Measurements from ENCODE around the gene CMIP.

Gene CMIP

DNA sequence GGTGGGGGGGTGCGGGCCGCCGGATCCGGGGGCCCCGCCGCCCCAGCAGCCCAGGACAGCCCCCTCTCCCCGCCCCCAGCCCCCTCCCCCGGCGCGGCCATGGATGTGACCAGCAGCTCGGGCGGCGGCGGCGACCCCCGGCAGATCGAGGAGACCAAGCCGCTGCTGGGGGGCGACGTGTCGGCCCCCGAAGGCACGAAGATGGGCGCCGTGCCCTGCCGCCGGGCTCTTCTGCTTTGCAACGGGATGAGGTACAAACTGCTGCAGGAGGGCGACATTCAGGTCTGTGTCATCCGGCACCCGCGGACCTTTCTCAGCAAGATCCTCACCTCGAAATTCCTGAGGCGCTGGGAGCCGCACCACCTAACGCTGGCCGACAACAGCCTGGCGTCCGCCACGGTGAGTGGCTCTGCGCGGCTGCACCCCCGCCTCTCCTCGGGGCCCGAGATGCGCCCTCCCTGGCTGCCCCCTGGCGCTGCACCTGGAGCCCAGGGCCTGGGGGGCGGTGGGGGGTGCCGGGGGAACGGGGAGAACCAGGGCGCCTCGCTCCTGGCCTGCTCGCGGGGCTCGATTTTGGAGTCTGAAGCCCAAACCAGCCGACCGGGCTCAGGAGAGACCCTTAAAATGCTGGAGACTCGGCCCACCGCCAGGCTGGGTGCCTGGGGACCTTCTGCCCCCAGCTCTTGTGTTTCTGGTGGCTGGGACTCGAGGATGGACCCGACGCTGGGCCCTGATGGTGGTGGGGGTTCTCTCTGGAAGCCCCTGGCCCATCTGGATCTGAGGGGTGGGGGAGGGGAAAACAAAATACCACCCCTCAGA, 744 bp downstream of the CMIP start:
- ChIA-PET POLR2A (no interaction called here), CTCF (interaction anchor here (0.6 to 1.0 kb wide), 2 partner anchors 140 to 143 kb away, joined by 3 to 6 read pairs; no protein-coding TSS in a partner anchor)
- DNase-seq (ENCODE audit: extremely low spot score) = peak; percentile 44
- TF ChIP-seq FOXA1 (IDR thresholded peaks at IDR 0.05) = no peak
- TF ChIP-seq L3MBTL2 (conservative IDR thresholded peaks at IDR 0.05) = no peak
- TF ChIP-seq NFRKB (IDR thresholded peaks at IDR 0.05) = no peak
- TF ChIP-seq TARDBP (IDR thresholded peaks at IDR 0.05) = no peak
- TF ChIP-seq ARNT (IDR thresholded peaks at IDR 0.05) = no peak
- TF ChIP-seq FOXK2 (IDR thresholded peaks at IDR 0.05) = no peak
- no peak for TF ChIP-seq SUZ12 (IDR thresholded peaks at IDR 0.05)
- TF ChIP-seq ELF4 (IDR thresholded peaks at IDR 0.05) = no peak
- no peak for TF ChIP-seq CTBP1 (IDR thresholded peaks at IDR 0.05; ENCODE audit: borderline replicate concordance)
- no peak for TF ChIP-seq FOXM1 (IDR thresholded peaks at IDR 0.05; ENCODE audit: borderline replicate concordance)
- no peak for TF ChIP-seq SP1 (IDR thresholded peaks at IDR 0.05)
- TF ChIP-seq BHLHE40 (IDR thresholded peaks at IDR 0.05; ENCODE audit: borderline replicate concordance) = no peak
- TF ChIP-seq HDGF (IDR thresholded peaks at IDR 0.05; ENCODE audit: borderline replicate concordance) = no peak
- TF ChIP-seq, protein P1, sequence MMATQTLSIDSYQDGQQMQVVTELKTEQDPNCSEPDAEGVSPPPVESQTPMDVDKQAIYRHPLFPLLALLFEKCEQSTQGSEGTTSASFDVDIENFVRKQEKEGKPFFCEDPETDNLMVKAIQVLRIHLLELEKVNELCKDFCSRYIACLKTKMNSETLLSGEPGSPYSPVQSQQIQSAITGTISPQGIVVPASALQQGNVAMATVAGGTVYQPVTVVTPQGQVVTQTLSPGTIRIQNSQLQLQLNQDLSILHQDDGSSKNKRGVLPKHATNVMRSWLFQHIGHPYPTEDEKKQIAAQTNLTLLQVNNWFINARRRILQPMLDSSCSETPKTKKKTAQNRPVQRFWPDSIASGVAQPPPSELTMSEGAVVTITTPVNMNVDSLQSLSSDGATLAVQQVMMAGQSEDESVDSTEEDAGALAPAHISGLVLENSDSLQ (IDR thresholded peaks at IDR 0.05) = no peak

GRCh38 chr16:81445966-81446906, 1.6 kb downstream of the CMIP start:
- no peak for DNase-seq (ENCODE audit: extremely low spot score)
- ChIA-PET CTCF (interaction anchor here (1.0 to 1.2 kb wide), 2 partner anchors 42 to 142 kb away, joined by 3 read pairs; no protein-coding TSS in a partner anchor), POLR2A (no interaction called here)
- TF ChIP-seq FOXK2 (IDR thresholded peaks at IDR 0.05) (no peak), SUZ12 (IDR thresholded peaks at IDR 0.05) (no peak), HDGF (IDR thresholded peaks at IDR 0.05; ENCODE audit: borderline replicate concordance) (peak; percentile 21; the same call in 1 of the 2 replicates), CTBP1 (IDR thresholded peaks at IDR 0.05; ENCODE audit: borderline replicate concordance) (no peak), ELF4 (IDR thresholded peaks at IDR 0.05) (no peak)

DNA sequence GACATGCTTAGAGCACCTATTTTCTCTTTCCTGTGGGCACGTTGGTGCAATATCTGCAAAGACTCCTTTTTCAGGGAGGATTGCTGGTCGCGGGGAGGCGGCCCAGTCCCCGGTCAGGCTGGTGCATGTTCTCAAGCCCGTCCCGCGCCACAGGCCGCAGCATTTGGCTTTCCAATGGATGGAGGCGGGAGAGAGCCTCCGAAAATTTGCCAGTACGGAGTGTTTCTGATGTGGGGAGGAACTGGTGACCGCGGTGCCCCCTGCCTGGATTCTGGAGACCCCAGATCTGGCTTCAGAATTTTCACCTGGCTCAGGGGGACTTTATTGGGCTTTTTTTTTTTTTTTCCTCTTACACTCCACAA, 2.3 kb downstream of the CMIP start:
- TF ChIP-seq TARDBP (IDR thresholded peaks at IDR 0.05) = no peak
- no peak for TF ChIP-seq LEF1 (IDR thresholded peaks at IDR 0.05; ENCODE audit: borderline replicate concordance)
- POLR2A ChIA-PET = no interaction called here
- DNase-seq (ENCODE audit: extremely low spot score) = no peak
- CTCF ChIA-PET = interaction anchor here (1.2 kb wide), 1 partner anchor 43 kb away, joined by 3 read pairs; no protein-coding TSS in a partner anchor

DNA sequence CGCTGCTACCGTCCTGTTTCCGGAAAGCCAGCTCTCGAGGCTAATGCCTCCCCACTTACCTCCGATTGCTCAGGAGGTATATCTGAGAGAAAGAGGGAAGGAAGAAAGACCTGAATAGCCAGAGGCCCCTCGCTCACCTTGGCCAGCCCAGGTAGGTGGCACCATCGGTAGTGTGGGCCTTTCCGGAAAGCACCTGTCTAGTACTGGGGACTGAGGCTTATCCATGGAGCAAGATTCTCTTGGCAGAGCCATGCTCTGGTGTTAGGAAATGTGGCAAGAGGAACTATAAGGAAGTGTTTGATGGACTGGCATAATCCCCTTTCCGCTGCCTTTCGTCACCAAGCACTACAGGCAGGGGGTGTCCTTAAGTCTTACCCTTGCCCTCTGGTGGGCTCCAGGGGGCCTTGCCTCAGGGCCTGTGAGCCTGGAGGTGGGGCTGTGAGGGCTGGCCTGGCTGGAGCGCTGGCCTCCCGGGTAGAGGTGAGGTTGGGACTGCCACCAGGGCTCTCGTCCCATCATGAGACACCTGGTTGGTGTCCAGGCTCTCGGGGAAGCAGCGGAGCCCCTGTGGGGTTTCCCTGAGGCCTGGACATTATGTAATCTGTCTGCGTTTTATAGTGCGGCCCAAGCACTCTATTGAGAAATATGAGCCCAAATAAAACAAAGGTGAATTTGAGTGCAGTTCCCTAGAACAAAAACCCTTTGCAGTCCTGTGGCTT, 2.9 kb downstream of the CMIP start:
- CTCF ChIA-PET = no interaction called here
- TF ChIP-seq, protein P1 (IDR thresholded peaks at IDR 0.05) = peak; percentile 60
- no peak for TF ChIP-seq SUZ12 (IDR thresholded peaks at IDR 0.05)
- TF ChIP-seq HDGF (IDR thresholded peaks at IDR 0.05; ENCODE audit: borderline replicate concordance) = no peak
- POLR2A ChIA-PET = no interaction called here
- peak; percentile 22 for DNase-seq (ENCODE audit: extremely low spot score)

DNA sequence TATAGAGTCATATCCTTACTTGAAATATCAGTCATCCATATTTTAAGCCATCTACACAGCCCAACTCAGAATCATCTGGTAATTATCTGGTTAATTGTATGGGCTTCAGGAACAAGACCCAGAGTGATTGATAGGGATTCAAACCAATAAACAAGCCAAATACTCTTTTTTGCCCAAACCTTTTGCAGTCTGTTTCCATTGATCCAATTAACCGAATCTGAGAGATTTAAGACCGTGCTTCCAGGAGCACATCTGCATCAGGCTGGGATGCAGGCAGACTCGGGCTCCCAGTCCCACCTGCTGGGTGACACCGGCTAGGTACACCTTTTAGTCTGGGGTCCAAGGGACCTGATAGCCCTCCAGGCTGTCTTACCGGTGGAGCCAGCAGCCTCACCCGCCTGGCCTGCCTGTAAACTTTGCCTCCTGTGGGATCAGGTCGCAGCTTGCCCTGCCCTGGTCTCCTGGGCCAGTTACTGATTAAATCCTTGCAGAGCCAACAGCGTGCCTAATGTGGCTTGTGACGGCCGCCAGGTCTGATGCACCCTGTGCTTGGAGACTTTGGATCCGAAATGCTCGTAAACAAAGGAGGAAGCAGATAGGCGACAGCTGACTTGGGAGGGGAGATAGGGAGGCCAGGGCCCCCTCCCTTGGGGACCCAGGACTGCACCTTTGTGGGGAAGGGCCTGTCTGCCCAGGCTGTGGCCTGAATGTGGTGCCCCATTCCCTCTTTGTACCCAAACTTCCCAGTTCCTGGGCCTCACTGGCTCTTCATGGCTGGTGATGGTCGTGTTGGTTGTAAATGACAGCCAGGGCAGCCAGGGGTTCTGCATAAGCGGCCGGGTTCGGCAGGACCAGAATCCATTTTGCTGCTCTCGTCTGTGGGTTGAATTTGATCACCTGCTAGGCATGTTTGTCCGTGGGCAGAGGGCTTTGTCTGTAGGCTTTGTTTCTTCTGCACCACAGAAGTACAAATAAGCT, 3.8 kb downstream of the CMIP start:
- CTCF ChIA-PET = no interaction called here
- no peak for TF ChIP-seq ARNT (IDR thresholded peaks at IDR 0.05)
- no peak for TF ChIP-seq FOXM1 (IDR thresholded peaks at IDR 0.05; ENCODE audit: borderline replicate concordance)
- TF ChIP-seq, protein P1 (IDR thresholded peaks at IDR 0.05) = peak; percentile 89
- no peak for TF ChIP-seq ELF4 (IDR thresholded peaks at IDR 0.05)
- TF ChIP-seq NFRKB (IDR thresholded peaks at IDR 0.05) = no peak
- no peak for TF ChIP-seq FOXA1 (IDR thresholded peaks at IDR 0.05)
- no peak for TF ChIP-seq TARDBP (IDR thresholded peaks at IDR 0.05)
- DNase-seq (ENCODE audit: extremely low spot score) = no peak
- POLR2A ChIA-PET = no interaction called here
